ENCODE data around the gene SPAG5.
A peak's percentile ranks its signal among the peaks of the same experiment; 100 is the strongest.
"Not testable (repeated sequence)": the region's sequence is repeated elsewhere in the genome, so short reads cannot be mapped to it uniquely, and the experiment has no call there.

The SPAG5 gene

DNA sequence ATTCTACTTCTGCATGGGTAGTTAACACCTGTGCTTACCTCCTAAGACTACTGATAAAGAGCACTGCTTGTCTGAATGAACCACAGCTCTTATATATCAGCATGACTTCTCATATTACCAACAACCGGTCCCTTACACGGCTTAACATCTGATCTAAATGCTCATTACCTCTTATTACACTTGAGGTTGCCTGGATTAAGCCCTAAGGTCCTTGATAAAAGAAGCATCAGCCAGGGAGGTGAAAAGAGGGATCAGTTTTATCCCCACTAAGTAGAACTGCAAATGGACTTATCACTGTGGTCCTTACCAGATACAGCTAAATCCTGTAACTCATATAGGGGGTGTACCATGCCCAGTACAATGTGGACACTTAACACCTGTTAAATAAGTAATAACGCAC is 23.4 kb upstream of the SPAG5 start:
- no peak overlapping the region for H3K4me3 ChIP-seq (ENCODE audit: low read length)
- no peak for TF ChIP-seq ZNF274 (IDR thresholded peaks at IDR 0.05; ENCODE audit: low read depth, low read length)

DNA sequence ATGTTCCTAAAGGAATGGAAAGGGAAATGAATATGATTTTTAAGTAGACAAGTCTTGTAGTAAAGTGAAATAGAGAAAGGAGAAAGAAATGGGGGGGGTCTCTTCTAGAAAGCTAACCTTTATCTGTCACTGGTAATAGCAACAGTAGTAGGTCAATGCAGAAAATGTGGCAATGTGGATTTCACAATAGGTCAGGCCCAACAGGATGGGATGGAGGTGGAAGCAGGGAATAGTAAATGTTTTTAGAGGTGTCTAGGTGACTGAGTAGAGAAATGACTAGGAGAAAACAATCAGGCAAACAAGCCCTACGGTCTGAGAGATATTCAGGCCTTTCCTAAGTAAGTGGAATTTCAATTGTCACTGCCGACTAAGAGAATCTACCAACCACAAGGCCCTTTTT is 21.2 kb upstream of the SPAG5 start:
- H3K4me3 ChIP-seq (ENCODE audit: low read length), result no peak overlapping the region
- no peak for TF ChIP-seq ZNF274 (IDR thresholded peaks at IDR 0.05; ENCODE audit: low read depth, low read length)

DNA sequence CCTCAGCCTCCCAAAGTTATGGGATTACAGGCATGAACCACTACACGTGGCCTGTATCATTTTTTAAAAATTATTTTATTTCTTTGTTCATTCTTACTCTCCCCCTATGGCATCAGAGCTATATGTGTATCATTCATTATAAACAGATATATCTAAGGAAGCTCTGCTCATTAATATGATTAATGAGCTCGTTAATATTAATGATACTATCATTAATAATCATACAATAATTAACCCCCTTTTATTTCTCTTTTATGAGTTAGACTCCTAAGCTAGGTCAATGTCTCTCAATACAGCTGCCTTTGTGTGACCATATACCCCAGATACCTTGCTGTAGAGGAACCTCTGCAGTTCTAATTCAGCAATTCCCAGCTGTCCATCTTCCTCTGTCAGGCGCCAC is 19.6 kb upstream of the SPAG5 start:
- no peak overlapping the region for H3K4me3 ChIP-seq (ENCODE audit: low read length)

DNA sequence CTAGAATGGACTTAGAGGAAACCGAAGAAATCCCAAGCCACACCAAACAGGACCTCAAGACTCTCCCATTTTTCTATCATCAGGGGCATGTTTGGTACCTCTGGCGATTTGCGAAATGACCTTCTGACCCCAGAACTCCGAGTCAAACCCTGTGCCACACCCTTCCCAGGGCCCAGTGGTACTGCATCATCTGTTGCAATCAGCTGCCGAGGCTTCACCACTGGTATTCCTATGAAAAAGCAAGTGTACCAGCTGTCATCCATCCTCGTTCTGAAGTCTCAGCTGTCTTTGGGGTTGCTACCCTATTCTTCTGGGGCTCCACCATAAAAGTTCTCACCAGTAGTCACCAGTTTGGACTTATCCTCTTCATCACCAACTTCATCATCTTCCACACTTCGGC is 17.5 kb upstream of the SPAG5 start:
- TF ChIP-seq ZNF274 (IDR thresholded peaks at IDR 0.05; ENCODE audit: low read depth, low read length), result no peak
- no peak overlapping the region for H3K4me3 ChIP-seq (ENCODE audit: low read length)

More for the DNA sequence above, 19.6 kb upstream of the SPAG5 start:
- TF ChIP-seq ZNF274 (IDR thresholded peaks at IDR 0.05; ENCODE audit: low read depth, low read length), result no peak

DNA sequence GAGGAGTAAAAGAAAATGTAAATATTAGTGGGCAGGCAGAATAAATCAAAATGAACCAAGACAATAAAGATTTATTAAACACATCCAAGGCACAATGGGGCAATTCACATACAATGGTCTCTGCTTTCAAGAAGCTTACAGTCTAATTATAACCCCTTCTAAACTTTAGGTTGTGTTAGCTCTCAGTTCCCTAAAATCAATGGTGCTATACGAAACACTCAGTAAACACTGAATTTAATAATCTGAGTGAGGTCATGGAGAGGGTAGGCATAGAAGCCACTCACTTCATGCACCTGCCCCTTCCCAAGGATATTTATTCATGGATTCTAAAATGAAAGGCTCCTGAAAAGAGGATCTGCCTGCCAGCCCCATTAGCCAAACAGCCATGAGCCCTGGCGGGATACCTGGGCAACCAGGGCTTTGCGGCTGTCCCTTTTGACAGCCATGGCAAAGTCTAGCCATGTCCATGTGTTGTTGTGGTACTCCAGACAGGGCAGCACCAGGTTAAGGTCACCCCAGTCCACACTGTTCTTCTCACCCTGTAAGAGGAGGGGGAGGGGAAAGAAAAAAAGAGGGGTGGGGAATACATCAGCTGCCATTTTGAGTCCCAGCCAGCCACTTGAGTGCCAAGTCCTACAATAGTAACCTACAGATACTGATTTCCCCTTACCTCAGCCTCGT is 16.6 kb upstream of the SPAG5 start:
- TF ChIP-seq ZNF274 (IDR thresholded peaks at IDR 0.05; ENCODE audit: low read depth, low read length), result no peak

DNA sequence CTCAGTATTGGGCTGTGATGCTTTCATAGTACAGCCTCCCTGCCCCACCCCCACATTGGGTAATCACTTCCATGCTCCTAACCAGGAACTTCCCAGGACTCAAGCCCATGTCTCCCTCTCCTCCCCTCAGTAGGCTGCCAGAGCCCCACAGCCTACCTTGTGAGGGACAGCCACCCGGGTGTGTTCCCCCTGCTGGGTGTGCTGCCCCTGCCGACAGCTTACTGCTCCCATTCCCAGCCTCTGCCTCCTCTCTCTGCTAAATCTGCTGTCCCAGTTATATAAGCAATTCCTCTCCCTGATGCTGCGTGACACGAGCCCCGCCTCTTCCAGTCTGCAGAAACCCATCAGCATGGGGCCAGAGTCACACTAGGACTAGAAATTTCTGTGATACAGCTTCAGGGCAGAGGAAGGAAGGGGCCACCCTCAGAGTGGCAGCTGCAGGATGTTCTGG is 15.1 kb upstream of the SPAG5 start, which contains the start of gene RSKR:
Gene RSKR, minus strand, starts transcription at position 255 of the 451 bp plus-strand sequence. Its CDS starts 24 bp downstream, at position 231.
- TF ChIP-seq ZNF274 (IDR thresholded peaks at IDR 0.05; ENCODE audit: low read depth, low read length), result no peak
- no peak within 1 kb of the TSS for H3K4me3 ChIP-seq (ENCODE audit: low read length)

More for the DNA sequence above, 16.6 kb upstream of the SPAG5 start:
- no peak overlapping the region for H3K4me3 ChIP-seq (ENCODE audit: low read length)

DNA sequence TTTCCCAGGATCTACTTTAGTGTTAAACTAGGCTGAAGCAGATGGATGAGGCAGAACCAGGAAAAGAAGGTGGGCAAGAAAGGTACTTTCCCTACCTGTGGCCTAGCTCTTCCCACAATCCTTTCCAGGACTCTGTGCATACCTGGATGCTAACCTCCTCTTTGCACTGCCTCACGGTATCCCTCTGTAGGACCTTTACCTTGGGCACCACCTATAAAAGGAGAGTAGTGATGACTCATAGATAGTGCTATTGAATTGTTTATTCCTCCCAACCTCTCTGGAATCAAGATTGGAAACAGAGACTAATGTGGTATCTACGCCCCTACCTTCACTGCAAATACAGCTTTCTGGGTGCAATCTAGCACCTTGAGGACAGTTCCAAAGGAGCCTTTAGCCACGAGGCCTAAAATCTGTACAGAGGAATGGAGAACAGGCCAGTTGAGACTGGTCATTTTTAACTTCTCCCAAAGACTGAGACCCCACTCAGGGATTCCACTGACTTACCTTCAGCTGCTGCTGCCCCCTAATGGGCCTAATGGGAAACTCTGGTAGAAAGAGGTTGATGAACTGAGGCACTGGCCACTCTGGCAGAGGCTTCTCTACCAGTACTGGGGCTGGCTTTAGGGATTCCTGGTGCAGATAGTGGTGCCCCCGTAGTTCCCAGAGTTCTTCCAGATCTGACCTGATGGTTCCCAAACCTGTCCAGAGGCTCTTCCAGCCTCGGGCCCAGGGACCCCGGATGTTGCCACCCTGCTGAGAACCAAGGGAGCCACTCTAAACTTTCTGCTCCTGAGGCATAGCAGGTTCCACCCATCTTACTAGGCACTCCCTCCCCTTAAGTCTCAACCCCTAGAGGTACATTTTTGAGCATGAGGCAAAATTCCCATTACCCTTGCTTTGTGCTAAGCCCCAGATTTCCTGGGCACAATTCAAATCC is 14.4 kb upstream of the SPAG5 start:
- H3K4me3 ChIP-seq (ENCODE audit: low read length), result no peak overlapping the region
- no peak for TF ChIP-seq ZNF274 (IDR thresholded peaks at IDR 0.05; ENCODE audit: low read depth, low read length)

DNA sequence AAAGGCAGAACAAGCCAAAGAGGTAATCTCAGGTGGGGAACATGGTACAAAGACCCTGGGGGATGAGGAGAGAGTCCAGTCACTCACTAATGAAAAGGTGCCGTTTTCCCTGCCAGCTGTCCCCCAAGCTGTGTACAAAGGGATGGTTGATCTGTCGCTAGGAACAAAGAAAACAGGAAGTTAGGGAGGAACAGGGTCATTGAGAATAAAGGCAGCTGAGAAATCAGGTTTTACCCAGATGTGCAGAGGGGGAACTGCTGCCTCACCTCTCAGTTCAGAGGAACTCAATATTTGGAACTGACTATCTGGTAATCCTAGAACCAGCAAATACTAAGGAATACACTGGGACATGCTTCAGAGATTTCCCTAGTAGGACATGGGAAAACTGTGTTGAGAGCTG is 13.7 kb upstream of the SPAG5 start:
- TF ChIP-seq ZNF274 (IDR thresholded peaks at IDR 0.05; ENCODE audit: low read depth, low read length), result no peak
- H3K4me3 ChIP-seq (ENCODE audit: low read length), result no peak overlapping the region

DNA sequence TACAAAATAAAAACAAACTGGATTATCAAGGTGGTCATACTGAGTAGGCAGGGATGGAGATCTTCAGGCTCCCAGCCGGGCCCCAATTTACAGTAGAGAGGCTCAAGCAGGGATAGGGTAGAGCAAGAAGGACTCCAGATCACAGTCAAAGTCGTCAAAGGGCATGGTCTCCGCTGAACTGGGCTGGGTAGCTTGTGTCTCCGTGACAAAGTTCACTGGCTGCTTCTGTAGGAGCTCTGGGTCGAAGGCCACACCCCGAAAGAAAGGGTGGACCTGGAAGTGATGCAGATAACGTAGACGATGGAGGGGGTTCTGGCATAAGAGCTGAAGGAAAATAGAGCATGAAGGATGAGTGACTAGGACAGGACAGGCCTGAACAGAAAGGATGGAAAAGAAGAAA is 11.6 kb upstream of the SPAG5 start:
- TF ChIP-seq ZNF274 (IDR thresholded peaks at IDR 0.05; ENCODE audit: low read depth, low read length), result no peak
- no peak overlapping the region for H3K4me3 ChIP-seq (ENCODE audit: low read length)

DNA sequence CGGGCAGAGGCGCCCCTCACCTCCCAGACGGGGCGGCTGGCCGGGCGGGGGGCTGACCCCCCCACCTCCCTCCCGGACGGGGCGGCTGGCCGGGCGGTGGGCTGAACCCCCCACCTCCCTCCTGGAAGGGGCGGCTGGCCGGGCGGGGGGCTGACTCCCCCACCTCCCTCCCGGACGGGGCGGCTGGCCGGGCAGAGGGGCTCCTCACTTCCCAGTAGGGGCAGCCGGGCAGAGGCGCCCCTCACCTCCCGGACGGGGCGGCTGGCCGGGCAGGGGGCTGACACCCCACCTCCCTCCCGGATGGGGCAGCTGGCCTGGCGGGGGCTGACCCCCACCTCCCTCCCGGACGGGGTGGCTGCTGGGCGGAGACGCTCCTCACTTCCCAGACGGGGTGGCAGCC is 5.2 kb upstream of the SPAG5 start:
- H3K4me3 ChIP-seq (ENCODE audit: low read length), result not testable (repeated sequence)

DNA sequence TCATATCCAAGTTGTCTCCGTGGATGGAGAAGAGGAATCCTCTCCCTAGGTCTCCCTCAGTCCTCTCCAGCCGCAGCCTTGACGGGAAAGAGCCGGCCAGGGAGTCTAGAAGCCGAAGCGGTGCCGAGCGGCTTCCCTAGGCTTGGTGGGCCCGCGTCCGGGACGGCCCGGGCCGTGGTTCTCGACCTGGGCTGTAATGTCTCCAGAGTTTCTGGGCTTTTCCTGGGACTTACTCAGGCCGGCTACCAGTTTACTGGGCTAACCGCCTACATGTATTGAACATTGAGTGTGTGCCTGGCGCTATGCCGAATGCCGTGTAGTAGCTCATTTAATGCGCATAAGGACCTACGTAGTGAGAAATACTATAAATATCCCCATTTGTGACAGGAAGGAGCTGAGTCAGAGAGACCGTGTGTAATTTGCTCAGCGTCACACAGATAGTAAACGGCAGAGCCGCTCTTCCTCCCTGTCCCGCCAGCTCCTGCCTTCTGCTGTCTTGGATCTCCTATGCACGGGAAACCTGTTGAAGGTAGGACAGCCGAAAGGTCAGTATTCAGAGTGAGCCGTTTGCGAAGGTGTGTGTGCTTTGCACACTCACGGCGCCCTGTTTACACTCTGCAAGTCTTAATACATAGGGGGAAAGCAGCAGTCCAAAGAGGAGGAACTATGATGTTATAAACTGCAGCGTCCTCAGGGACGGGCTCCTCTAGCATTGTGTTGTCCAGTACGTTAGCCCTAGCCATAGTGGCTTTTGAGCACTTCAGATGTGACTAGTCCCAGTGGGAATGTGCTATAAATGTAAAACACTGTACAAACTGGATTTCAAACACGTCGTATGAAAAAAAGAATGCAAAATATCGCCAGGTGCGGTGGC is 723 bp upstream of the SPAG5 start:
- H3K4me3 ChIP-seq (ENCODE audit: low read length), result peak overlapping the region; percentile 77
- no peak for TF ChIP-seq ZNF274 (IDR thresholded peaks at IDR 0.05; ENCODE audit: low read depth, low read length)

DNA sequence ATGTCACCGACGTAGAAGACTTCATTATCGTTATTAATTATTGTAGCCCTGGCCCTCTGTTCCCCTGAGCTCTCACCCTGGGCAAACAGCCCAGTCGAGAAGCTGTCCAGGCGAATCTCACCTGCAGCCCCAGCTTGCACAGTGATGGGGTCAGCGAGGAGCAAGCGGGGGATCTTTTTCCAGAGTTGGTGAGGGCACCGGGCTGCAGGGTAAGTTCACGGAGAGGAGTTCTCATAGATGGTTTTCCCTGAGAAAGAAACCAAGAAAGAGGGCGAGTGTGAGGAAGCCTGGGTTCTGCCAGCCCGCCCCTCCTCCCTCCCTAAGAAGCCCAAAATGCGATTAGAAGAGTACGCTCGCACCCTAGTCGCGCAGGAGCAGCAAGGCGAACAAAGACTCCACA is 436 bp downstream of the SPAG5 start:
- peak overlapping the region; percentile 93 for H3K4me3 ChIP-seq (ENCODE audit: low read length)
- TF ChIP-seq ZNF274 (IDR thresholded peaks at IDR 0.05; ENCODE audit: low read depth, low read length), result no peak

DNA sequence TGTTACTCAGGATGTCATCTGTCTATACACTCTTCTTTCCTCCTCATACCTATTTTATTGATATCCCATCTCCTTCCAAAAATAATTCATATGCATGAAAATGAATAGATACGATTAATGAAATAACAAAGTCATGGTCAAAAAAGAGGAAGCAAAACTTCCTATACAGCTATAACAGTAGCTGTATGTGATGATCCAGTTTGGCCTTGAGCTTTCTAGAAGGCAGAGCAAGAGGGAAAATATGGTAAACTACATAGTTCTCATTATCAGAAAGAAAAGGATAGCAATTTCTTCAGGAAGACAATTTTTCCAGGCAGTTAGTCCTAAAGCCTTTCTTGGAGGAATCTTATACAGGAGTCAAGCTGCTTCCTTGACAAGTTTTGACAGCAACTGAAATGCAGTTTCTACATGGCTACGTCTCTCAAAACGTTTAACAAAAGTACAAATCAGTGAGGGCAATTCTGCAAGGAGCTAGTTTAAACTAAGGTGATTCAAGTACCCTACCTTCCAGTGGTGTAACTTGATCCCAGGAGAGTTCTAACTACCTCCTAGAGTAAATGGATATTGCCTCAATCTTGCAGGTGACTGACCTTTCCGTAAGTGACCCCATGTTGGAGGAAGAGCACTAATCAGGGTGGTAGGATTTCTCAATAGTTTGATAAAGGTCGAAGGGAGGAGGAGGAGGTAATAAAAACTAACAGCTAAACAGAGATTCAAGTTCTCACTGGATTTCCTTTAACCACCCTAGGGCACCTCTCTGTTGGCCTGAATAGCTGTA is 1.0 kb downstream of the SPAG5 start:
- H3K4me3 ChIP-seq (ENCODE audit: low read length), result peak overlapping the region; percentile 93
- TF ChIP-seq ZNF274 (IDR thresholded peaks at IDR 0.05; ENCODE audit: low read depth, low read length), result no peak
